Brain microvascular endothelial cell (primary cell): Measurements from ENCODE around the gene TAS2R50.
"Not testable (repeated sequence)": the region's sequence is repeated elsewhere in the genome, so short reads cannot be mapped to it uniquely, and the experiment has no call there.

Experiments
- DNase-seq: peaks from one replicate; pipeline ENCODE4 v3.0.0-alpha.2; 2020
- H3K27ac ChIP-seq: fragments of 250-450 bp; sonication (Bioruptor Pico); 2 replicates; pipeline ENCODE4 v1.5.1; 2020; ENCODE audit warnings: mild to moderate bottlenecking, moderate library complexity
- H3K27me3 ChIP-seq: fragments of 250-450 bp; sonication (Bioruptor Pico); replicated peaks from 2 replicates; pipeline ENCODE4 v1.5.1; 2020; ENCODE audit warnings: mild to moderate bottlenecking
- H3K36me3 ChIP-seq: fragments of 250-450 bp; sonication (Bioruptor Pico); replicated peaks from 2 replicates; pipeline ENCODE4 v1.5.1; 2020; ENCODE audit warnings: mild to moderate bottlenecking
- H3K4me3 ChIP-seq: 2 replicates; pipeline ENCODE4 v1.5.1; 2011; ENCODE audit warnings: low read depth, mild to moderate bottlenecking, control low read depth, low read length, moderate library complexity
- in situ Hi-C: cut with HindIII; loops from 2 replicates; pipeline ENCODE4 v1.10.0; 2017; ENCODE audit warnings: low sequenced_read_pairs, low pct_ligation_motif_present
- TF ChIP-seq, protein P1 (sequence below): IDR thresholded peaks from 2 replicates; pipeline ENCODE4 v1.5.1; 2011; ENCODE audit warnings: low read depth, mild to moderate bottlenecking, moderate library complexity, low read length, control low read depth, inconsistent platforms; ENCODE audit errors: missing control alignments

Gene TAS2R50, protein sequence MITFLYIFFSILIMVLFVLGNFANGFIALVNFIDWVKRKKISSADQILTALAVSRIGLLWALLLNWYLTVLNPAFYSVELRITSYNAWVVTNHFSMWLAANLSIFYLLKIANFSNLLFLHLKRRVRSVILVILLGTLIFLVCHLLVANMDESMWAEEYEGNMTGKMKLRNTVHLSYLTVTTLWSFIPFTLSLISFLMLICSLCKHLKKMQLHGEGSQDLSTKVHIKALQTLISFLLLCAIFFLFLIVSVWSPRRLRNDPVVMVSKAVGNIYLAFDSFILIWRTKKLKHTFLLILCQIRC

GRCh38 chr12:10986812-10987211 is at the start of gene TAS2R50:
TAS2R50 (minus strand) TSS chr12:10986912; CDS start chr12:10986860, 52 bp downstream.
- H3K27me3 ChIP-seq = no peaks in the 10 kb centered on the region
- DNase-seq = no peak
- no peak within 1 kb of the TSS for H3K4me3 ChIP-seq
- no peaks in the 10 kb centered on the region for H3K36me3 ChIP-seq
- TF ChIP-seq, protein P1, sequence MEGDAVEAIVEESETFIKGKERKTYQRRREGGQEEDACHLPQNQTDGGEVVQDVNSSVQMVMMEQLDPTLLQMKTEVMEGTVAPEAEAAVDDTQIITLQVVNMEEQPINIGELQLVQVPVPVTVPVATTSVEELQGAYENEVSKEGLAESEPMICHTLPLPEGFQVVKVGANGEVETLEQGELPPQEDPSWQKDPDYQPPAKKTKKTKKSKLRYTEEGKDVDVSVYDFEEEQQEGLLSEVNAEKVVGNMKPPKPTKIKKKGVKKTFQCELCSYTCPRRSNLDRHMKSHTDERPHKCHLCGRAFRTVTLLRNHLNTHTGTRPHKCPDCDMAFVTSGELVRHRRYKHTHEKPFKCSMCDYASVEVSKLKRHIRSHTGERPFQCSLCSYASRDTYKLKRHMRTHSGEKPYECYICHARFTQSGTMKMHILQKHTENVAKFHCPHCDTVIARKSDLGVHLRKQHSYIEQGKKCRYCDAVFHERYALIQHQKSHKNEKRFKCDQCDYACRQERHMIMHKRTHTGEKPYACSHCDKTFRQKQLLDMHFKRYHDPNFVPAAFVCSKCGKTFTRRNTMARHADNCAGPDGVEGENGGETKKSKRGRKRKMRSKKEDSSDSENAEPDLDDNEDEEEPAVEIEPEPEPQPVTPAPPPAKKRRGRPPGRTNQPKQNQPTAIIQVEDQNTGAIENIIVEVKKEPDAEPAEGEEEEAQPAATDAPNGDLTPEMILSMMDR = no peak
- H3K27ac ChIP-seq = no peak within 1 kb of the TSS
- in situ Hi-C loops = no loop called here

GRCh38 chr12:11033959-11034358 is 47.2 kb upstream of the TAS2R50 start:
- H3K4me3 ChIP-seq, H3K36me3 ChIP-seq, H3K27ac ChIP-seq, DNase-seq, in situ Hi-C loops, H3K27me3 ChIP-seq: not testable (repeated sequence)

- no peak within 1 kb of the TSS for H3K27ac ChIP-seq
- H3K36me3 ChIP-seq = no peaks in the 10 kb centered on the region
- TF ChIP-seq, protein P1 = no peak
- no peak within 1 kb of the TSS for H3K4me3 ChIP-seq
- DNase-seq = no peak
- H3K27me3 ChIP-seq = no peaks in the 10 kb centered on the region
- in situ Hi-C loops = no loop called here
Observed at GRCh38 chr12:11031307-11031706, 44.6 kb upstream of the TAS2R50 start, which contains the start of gene TAS2R31. TAS2R31 (minus strand) TSS chr12:11031407; CDS start chr12:11031335, 72 bp downstream.

DNA sequence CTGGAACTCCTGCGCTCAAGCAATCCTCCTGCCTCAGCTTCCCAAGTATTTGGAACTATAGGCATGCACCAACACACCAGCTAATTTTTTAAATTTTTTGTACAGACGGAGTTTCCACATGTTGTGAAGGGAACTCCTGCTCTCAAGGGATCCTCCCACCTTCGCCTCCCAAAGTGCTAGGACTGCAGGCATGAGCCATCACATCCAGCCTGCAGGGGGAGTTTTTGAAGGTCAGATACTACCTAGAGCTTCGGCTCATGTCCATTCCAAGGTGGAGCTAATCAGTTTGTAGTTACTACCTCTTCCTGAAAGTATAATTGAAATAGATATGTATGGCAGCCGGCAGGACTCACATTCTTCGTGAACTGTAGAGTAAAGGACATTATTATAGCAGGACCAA is 39.4 kb upstream of the TAS2R50 start:
- Histone ChIP-seq H3K27ac (no peak overlapping the region), H3K4me3 (no peak overlapping the region), H3K36me3 (no peaks in the 10 kb centered on the region), H3K27me3 (no peaks in the 10 kb centered on the region)
- DNase-seq = no peak
- TF ChIP-seq, protein P1 = peak; percentile 52
- in situ Hi-C loops = no loop called here

GRCh38 chr12:11023387-11023786 is 36.7 kb upstream of the TAS2R50 start:
- TF ChIP-seq, protein P1 = no peak
- H3K27ac ChIP-seq = no peak overlapping the region
- no peaks in the 10 kb centered on the region for H3K27me3 ChIP-seq
- no peak overlapping the region for H3K4me3 ChIP-seq
- DNase-seq = no peak
- H3K36me3 ChIP-seq = no peaks in the 10 kb centered on the region
- in situ Hi-C loops = no loop called here

GRCh38 chr12:11022520-11022919 is 35.8 kb upstream of the TAS2R50 start, which contains the start of gene TAS2R19:
TAS2R19 (minus strand) TSS chr12:11022620; CDS start chr12:11022571, 49 bp downstream.
- Histone ChIP-seq H3K27me3 (no peaks in the 10 kb centered on the region), H3K36me3 (no peaks in the 10 kb centered on the region), H3K27ac (no peak within 1 kb of the TSS), H3K4me3 (no peak within 1 kb of the TSS)
- in situ Hi-C loops = no loop called here
- no peak for DNase-seq
- TF ChIP-seq, protein P1 = no peak
